ENCODE data around the gene GNB2.

DNA sequence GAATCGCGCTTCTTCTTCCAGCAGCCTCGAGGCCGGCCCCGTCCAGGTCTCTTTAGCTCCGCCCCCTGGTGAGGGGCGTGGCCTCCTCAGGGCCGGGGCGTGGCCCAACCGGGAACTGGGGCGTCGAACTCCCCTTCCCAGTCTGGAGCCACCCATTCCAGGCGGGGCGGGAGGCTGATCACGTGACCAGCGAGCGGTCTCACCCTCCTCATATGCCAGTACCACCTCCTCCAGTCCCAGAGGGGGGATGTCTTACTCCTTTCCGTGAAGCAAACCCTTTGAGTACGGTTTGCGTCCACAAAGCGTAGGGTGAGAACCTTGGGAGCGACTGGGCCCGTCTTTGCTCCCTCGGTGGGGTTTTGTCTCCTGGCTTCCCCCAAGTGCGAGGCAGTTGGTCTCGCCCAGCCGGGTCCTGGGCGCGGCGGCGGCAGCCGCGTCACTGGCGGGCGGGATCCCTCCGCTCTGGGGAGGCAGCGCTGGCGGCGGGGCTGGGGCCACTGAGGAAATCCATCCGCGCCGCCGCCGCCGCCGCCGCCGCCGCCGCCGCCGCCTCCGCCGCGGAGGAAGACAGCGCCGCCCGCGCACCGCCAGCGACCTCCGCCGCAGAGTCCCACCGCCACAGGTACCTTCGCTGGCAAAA lies at the start of gene GNB2:
- TF ChIP-seq, protein P1, sequence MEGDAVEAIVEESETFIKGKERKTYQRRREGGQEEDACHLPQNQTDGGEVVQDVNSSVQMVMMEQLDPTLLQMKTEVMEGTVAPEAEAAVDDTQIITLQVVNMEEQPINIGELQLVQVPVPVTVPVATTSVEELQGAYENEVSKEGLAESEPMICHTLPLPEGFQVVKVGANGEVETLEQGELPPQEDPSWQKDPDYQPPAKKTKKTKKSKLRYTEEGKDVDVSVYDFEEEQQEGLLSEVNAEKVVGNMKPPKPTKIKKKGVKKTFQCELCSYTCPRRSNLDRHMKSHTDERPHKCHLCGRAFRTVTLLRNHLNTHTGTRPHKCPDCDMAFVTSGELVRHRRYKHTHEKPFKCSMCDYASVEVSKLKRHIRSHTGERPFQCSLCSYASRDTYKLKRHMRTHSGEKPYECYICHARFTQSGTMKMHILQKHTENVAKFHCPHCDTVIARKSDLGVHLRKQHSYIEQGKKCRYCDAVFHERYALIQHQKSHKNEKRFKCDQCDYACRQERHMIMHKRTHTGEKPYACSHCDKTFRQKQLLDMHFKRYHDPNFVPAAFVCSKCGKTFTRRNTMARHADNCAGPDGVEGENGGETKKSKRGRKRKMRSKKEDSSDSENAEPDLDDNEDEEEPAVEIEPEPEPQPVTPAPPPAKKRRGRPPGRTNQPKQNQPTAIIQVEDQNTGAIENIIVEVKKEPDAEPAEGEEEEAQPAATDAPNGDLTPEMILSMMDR (optimal IDR thresholded peaks at IDR 0.05 in 1 of 3, IDR thresholded peaks at IDR 0.05 in 1 of 3, conservative IDR thresholded peaks at IDR 0.05 in 1 of 3; ENCODE audit: extremely low read depth in 1 of 3, insufficient read depth in 2 of 3, low read length in 3 of 3): no peak
- no peak for TF ChIP-seq EZH2 (IDR thresholded peaks at IDR 0.05; ENCODE audit: low read length)
